Endothelial cell of umbilical vein (primary cell): Measurements from ENCODE around the gene FIBCD1.

Experiments used
- CTCF ChIP-seq, 2 donors: IDR thresholded peaks; 1 replicate in 1 of 2; 2 replicates in 1 of 2; pipeline ENCODE4 v1.5.1; 2011; ENCODE audit warnings: low read length in 2 of 2, mild to moderate bottlenecking in 2 of 2, moderate library complexity in 2 of 2, control low read depth in 1 of 2, inconsistent platforms in 1 of 2, low read depth in 1 of 2; ENCODE audit not compliant: insufficient read depth in 1 of 2; ENCODE audit errors: extremely low read depth in 1 of 2
- EZH2 ChIP-seq: IDR thresholded peaks from 2 replicates; pipeline ENCODE4 v1.6.1; 2012; ENCODE audit warnings: borderline replicate concordance, low read depth, mild to moderate bottlenecking, moderate library complexity, low read length, inconsistent platforms; ENCODE audit not compliant: severe bottlenecking
- JUN ChIP-seq: IDR thresholded peaks from 2 replicates; pipeline ENCODE4 v1.6.1; 2011; ENCODE audit warnings: borderline replicate concordance, low read depth; ENCODE audit not compliant: insufficient read length, insufficient read depth
- POLR2A ChIP-seq: IDR thresholded peaks from 2 replicates; pipeline ENCODE4 v1.6.1; 2012; ENCODE audit warnings: low read depth, mild to moderate bottlenecking, control low read depth, low read length
- POLR2AphosphoS5 ChIP-seq: IDR thresholded peaks from 2 replicates; pipeline ENCODE4 v1.6.1; 2012; ENCODE audit warnings: low read depth, mild to moderate bottlenecking, control low read depth, low read length, moderate library complexity; ENCODE audit not compliant: insufficient read depth

- TF ChIP-seq POLR2AphosphoS5 = no peak
- TF ChIP-seq CTCF (IDR thresholded peaks at IDR 0.05; ENCODE audit: extremely low read depth in 1 of 2, insufficient read depth in 1 of 2, low read depth in 1 of 2, low read length in 2 of 2) = no peak
- TF ChIP-seq POLR2A = no peak
- TF ChIP-seq EZH2 = no peak
- TF ChIP-seq JUN = no peak
Observed at GRCh38 chr9:130896233-130897014, 42.6 kb downstream of the FIBCD1 start, which contains the start of gene QRFP.
